Activated T-helper 9 cell treated with anti-CD3 and anti-CD28 coated beads, Interleukin-2, amount 50 U/mL, for 16 hours (primary cell): Measurements from ENCODE around the gene EFL1.
"Not testable (repeated sequence)": the region's sequence is repeated elsewhere in the genome, so short reads cannot be mapped to it uniquely, and the experiment has no call there.

ENCODE experiments used
- DNase-seq: peaks from one replicate; pipeline ENCODE4 v3.0.0-alpha.2; 2020; ENCODE audit warnings: low read depth

Gene EFL1

DNA sequence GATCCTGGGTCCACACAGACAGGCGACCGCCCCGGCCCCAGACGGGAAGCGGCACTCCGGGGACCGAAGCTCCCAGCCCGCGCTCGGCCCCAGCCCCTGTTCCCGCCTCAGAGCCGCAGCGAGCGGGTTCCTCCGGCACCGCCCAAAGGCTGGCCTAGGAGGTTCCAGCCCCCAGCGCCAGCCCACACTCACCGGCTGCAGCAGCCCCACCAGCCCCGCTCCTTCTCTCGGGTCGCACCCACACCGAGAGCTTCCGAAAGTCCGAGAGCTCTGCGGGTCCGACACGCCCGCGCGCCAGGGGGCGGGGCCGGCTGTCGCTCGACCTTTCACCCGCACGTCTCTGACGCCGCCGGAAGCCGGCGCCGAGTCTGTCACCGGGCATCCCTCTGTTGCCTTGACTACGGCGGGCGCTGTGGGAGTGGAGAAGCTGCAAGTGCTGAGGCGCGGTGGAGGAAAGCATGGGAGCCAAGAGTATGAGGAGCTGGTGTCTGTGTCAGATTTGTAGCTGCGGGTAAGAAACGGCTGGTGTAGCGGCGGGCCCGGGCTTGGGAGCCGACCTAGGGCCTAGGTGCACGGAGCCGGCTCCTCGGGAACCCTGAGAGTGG is at the start of gene EFL1, which contains the start of gene SAXO2:
Gene EFL1, minus strand, starts transcription at position 313 of the 605 bp plus-strand sequence. CDS start 956 bp downstream, outside the sequence.
Gene SAXO2, plus strand, starts transcription at position 397 of the 605 bp plus-strand sequence. Its CDS starts 62 bp downstream, at position 459.
- DNase-seq = peak; percentile 80

DNA sequence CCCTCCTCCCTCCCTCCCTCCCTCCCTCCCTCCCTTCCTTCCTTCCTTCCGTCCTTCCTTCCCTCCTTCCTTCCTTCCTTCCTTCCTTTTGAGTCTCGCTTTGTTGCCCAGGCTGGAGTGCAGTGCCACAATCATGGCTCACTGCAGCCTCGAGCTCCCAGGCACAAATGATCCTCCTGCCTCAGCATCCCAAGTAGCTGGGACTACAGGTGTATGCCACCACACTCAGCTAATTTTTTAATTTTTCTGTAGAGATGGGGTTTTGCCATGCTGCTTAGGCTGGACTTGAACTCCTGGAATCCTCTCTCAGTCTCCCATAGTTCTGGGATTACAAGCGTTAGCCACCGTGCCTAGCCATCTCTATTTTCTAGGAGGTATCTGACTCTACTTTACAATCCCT is 48.8 kb upstream of the EFL1 start:
- DNase-seq = not testable (repeated sequence)

DNA sequence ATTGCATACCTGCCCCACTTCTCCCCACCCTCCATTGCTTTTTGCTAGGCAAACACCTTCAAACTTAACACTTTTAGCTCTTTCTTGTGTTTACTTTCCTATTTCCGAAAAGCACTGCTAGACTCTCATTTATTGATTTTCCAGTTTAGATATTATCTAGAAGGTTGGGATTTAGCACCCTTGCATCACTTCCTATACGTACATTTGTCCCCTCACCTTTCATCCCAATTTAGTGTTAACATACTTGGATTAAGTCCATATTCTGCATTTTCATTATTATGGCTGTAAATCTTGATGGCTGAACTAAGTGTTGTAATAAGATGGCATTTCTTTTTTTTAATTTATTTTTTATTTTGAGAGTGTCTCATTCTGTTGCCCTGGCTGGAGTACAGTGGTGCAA is 47.3 kb upstream of the EFL1 start:
- DNase-seq = no peak

DNA sequence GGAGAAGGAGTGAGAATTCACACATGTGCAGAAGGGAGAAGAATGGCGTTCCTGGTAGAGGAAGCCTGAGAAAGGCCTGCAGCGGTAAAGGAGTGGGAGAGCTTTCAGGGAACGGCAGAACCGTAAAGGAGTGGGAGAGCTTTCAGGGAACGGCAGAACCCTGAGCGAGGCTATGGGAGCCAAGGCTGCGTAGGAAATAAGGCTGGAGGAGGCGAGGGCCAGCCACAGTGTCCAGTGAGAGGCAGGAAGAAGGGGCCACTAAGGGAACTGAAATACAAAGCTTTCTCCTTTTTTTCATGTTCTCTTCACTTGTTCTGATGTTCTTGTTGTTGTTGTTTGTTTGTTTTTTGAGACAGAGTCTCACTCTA is 45.2 kb upstream of the EFL1 start:
- DNase-seq = no peak

DNA sequence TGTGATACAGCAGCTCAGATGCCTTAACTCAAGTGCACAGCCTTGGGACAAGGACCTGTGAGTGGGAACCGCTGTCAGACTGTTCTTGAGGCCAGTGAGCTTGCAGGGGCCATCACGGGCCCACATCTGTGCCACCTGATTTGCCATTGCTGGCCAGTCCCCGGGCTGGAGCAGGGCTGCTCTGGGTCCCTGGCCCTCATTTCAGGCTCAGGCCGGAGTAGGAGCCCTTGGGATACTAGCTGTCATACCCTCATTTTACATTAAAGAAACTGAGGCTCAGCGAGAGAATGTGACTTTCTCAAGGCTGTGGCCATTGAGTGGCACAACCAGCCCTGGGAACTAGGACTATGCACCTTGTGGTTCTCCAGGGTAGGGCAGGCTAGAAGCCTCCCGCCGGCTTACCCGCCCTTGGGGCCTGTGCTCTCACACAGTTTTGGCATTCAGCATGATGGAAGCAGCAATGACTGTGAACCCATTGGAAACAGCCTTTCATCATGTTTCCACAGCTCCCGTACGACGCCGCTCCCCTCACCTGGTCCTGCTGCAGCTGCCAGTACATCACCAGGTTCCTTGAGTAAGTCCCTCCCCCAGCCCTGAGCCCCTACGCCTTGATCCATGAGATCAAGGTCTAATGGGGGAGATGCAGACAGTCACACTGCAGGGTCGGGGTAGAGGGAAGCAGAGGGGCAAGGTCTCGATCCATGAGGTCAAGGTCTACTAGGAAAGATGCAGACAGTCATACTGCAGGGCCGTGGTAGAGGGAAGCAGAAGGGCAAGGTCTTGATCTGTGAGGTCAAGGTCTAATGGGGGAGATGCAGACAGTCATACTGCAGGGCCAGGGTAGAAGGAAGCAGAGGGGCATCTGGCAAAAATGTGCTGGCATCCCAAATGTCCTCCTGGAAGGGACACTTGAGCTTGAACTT is 44.5 kb upstream of the EFL1 start:
- no peak for DNase-seq

DNA sequence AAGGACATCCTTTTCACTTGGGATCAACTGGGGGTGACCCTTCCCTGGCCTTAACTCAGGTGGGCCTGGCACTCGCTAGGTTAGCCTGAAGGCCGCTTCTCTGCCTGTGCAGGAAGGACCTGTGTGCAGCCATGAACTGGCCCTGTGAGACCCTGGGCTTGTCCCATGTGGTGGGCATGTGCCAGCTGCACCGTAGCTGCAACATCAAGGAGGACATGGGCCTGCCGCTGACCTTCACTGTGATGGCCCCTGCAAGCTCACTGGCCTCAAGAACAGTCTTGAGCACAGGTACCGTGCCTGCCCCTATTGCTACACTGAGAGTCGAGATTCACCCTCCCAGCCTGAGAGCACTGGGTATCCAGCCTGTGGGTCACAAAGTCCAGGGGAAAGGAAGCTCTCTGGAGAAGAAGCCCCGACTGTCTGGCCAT is 43.1 kb upstream of the EFL1 start:
- DNase-seq = no peak

DNA sequence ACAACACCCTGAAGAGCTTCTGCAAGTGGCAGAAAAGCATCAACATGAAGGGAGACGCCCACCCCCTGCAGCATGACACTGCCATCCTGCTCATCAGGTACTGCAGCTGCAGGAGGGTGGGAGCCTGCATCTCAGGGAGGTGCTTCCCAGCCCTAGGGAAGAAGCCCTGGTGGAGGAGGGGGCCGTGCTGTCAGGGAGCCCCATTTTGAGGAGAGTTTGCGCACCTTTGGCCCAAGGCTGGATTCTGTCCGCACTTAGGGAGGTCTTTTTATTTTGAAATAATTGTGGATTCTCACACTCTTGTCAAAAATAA is 42.2 kb upstream of the EFL1 start:
- DNase-seq = no peak

DNA sequence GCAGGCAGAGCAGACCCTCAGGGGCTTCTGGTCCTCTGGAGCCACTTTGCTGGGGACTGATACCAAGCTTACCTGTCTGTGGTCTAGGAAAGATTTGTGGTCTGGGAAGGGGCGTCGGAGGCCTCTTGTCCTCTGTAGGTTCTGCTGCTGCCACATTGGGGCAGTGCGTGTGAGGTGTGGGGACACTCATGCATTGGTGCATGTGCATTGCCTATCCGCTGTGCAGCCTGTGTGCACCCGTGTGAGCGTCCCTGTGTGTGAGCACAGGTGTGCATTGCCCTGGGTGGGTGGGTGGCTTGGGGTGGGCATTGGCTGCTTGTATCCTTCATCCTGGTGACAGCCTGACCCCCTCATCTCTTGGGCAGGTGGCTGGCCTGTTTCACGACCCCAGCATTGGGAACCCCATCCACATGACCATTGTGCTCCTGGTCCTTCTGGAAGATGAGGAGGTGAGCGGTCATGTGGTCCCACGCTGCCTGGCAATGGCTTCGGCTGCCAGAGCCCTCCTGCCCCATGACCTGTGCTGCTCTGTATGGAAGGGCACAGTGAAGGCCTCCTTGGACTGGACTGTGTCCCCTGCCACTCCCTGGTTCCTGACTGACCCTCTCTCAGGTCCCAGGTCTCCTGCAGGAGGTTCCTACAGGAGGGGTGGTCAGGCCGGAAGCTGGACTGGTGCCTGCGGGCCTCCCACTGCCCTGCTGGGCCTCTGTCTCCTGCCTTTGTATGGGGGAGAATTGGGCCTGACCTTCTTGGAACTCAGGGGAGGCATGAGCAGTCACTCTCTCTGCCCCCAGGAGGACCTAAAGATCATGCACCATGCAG is 41.6 kb upstream of the EFL1 start:
- no peak for DNase-seq

DNA sequence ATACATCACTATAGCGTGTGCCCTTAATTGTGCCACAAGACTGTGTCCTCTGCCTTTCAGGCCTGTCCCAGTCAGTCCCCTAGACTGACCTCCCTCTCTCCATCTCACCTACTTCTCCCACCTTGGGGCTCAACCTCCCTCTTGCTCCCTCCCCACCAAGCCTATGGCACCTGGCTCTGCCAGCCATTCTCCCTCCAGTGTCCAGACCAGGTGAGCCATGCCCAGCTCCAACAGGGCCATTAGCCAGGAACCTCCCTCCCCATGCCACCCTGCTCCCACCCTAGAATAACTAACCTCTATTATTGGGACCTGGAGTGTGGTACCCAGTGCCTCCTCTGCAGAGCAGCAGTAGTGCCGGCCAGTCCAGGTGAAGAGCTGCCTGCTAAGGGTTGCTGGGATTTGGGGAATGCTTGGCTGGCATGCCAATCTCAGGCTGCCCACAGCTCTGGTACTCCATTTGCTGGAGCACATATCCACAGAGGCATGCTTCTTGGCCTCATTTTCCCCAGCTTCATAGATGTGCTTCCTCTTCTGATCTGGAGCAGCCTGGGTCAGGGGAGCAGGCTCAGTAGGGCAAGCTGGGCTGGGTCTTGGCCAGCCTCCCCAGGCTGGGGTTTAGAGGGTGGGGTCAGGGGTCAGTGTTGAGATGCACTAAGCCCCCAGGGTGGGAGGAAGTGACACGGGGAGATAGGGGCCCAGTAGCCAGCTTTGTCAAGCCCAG is 38.9 kb upstream of the EFL1 start:
- no peak for DNase-seq

DNA sequence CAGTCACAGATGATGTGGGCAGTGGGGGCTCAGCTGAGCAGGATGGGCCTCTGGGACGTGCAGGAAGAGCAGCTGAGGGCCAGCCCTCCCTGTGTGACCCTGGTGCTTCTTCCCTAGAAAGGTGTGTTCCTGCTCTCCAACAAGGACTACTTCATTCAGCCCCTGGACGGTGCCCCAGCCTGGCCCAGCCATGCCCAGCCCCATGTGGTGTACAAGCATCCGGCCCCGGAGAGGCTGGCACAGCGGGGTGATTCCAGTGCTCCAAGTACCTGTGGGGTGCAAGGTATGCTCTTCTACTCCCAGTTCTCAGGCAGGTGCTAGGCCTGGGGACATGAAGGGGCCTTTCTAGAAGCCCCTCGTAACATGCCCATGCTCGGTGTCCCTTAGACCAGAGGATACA is 38.3 kb upstream of the EFL1 start:
- DNase-seq = no peak

DNA sequence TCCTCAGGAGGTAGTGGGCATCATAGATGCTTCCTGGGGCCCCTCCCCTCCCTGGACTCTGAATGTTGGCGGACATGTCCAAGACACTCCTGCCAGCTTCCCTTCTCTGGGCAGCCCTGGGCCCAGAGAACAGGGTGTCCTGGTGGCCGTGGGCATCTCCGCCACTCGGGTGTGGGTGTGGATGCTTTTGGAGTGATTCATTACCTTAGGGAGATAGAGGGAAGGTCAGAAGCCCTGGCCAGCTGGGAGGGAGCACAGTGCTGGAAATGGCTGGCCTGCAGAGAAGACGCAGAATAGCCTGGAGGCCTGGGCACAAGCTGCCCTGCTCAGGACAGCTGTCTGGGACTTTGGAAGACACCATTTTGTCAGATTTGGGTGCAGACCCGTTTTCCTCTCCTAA is 37.8 kb upstream of the EFL1 start:
- DNase-seq = not testable (repeated sequence)

DNA sequence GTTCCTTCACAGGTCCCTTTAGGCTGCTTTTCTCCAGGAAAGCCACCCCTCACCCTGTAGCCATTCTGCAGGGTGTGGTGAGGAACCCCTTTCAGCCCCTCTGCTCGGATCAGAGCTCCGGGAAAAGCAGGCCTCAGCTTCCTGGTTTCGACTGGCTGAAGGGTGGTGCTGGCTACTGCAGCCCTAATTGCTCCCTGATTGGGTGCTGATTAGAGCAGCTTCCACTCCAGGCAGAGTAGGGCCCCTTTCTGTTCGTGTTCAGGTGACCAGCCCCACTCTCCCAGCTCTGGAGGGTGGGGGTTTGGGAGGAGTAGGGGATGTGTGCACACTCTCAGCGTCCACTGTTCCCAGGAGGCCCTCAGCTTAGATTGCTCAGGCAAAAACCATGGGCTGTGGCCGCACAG is 37.0 kb upstream of the EFL1 start:
- not testable (repeated sequence) for DNase-seq

DNA sequence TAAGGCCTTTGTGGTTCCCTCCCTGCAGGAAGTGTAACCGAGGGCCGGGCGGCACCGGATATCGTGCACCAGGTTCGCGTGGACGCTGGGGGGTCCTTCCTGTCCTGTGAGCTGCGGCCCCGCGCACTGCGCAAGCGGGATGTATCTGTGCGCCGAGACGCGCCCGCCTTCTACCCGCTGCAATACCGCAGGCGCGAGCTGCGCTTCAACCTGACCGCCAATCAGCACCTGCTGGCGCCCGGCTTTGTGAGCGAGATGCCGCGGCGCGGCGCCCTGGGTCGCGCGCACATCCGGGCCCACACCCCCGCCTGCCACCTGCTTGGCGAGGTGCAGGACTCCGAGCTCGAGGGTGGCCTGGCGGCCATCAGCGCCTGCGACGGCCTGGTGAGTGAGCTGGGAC is 36.0 kb upstream of the EFL1 start:
- DNase-seq = peak; percentile 36

DNA sequence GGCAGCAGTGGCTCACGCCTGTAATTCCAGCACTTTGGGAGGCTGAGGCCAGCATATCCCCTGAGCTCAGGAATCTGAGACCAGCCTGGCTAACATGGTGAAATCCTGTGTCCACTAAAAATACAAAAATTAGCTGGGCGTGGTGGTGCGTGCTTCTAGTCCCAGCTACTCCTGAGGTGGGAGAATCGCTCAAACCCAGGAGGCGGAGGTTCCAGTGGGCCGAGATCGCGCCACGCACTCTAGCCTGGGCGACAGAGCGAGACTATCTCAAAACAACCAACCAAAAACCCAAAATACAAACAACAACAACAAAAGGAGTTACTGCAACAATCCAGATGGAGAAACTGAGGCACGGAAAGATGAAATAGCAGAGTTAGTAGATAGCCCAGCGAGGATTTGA is 35.5 kb upstream of the EFL1 start:
- no peak for DNase-seq

DNA sequence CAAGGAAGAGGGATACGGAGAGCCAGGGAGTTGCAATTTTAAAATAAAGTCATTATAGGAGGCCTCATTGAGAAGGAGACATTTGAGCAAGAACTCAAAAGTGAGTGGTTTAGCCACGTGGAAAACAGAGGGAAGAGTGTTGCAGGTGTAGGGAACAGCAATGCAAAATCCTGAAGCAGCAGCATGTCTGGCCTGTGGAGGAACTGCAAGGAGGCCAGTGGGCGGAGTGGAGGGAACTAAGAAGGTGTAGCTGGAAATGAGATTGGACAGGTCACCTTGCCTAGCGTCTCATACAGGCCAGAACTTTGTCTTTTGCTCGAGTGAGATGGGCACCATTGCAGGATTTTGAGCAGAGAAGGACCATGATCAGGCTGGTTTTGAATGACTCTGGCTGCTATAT is 35.0 kb upstream of the EFL1 start:
- no peak for DNase-seq

DNA sequence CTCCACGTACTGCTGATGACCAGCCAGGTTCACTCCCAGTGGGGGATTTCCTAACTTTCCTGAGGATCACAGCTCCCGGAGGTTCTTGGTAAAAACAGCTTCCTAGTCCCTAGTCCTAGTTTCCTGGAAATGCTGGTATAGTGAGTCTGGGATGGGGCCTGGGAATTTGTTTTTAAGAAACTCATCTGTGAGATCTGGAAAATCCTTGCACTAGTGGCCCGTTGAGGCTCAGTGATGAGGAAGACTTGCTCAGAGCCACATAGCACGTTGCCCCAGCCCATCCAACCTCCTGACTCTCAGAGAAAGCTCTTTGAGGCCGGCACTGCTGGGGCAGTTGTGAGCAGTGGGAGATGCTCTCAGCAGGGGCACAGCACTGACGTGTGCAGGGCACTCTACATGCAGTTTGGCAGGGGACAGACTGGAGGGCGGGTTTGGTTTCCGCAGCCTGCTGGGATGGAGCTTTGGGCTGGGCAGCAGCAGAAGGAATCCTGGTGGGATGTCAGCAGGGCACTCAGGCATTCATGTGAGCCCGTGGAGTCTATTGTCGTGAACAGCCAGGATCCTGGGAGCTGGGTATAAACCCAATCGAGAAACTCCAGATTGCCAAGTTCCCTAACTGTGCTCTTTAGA is 31.6 kb upstream of the EFL1 start:
- no peak for DNase-seq

DNA sequence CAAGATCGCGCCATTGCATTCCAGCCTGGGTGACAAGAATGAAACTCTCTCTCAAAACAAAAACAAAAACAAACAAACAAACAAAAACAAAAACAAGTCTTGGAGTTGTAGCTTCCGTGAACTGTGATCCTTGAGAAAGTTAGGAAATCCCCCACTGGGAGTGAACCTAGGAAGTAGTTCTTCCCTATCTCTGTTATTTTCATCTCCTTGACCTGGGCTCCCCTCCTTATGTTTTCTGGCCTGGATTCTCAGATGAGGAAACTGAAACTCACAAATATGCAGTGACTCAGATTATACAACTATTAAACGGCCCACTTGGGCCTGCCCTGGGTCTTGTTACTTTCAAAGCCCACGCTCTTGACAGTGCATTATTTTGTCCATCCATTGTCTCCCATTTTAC is 29.7 kb upstream of the EFL1 start:
- no peak for DNase-seq

DNA sequence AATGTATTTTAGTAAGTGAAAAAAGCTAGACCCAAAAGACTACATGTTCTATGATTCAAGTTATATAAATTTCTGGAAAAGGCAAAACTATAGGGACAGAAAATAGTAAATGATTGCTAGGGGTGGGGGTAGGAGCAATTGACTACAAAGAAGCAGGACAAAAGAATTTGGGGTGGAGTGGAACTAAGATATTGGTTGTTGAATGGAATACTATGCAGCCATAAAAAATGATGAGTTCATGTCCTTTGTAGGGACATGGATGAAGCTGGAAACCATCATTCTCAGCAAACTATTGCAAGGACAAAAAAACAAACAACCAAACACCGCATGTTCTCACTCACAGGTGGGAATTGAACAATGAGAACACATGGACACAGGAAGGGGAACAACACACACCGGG is 25.7 kb upstream of the EFL1 start:
- not testable (repeated sequence) for DNase-seq

DNA sequence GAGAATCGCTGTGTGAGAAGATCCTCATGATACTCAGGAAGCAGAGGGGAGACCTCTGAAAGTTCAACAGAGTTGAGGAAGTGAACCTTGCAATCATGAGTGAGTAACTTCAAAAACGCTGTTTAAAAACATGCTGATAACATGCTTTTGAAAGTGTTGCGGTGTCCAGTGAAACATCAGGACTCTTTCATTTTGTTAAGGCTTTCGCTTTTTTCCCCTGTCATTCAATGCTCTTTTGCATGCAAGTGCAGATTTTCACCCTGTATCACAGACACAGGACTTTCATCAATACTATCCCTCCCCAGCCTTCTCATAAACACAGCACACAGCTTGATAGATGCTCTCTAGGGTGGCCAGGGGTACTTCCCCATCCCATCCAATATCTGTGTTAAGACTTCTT is 23.9 kb upstream of the EFL1 start:
- not testable (repeated sequence) for DNase-seq

DNA sequence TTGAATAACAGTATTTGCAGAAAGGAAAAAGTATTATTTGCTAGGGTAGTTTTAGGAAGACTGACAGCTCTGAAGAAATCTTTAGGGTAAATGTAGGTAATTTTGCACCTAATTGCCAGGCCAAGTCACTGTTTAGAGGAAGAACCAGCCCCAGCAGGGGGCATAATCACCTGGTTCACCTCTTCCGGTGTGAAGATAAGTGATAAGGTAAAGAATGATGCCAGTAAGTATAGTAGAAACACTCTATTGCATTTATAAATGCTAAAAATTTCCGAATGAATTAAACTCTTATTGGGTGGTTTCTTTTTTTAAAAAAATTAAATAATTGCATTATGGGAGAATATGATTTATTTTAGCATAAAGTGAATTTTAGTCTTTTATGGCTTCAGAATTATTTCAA is 21.8 kb upstream of the EFL1 start:
- DNase-seq = not testable (repeated sequence)

DNA sequence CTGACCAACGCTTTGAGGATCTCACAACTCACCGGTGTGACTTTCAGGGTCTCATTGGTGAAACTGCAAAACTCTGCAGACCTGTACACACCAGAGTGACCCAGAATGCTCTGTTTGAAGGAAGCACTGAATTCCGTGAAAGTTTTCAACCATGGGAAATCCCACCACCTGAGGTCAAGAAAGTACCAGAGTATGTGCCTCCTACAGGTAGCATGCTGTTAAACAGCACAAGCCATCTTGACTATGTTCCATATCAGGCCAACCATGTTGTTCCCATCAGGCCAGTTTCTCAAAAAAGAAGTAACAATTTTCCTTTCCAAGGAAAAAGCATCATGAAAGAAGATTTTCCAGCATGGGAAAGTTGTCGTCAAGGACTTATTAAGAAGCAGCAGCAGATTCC is 19.9 kb upstream of the EFL1 start:
- DNase-seq = not testable (repeated sequence)

DNA sequence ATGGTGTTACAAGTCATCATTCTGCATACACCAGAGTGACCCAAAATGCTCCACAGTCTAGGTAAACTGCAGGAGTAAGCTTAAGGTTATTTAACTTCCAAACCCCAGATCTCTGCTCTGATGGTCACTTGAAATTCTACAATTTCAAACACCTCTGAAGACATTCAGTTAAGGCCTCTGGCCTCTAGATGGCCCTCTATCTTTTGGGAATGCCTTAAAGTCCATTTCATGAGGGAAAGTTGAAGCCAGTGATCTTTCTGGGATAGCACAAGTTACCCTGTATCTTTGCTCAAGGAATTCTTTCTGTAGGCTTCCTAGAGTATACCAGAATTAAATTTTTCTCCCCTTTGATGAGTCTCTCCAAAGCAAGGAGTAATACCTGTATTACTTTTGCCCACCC is 18.7 kb upstream of the EFL1 start:
- not testable (repeated sequence) for DNase-seq
